Skin of body (tissue), 3 donors: ENCODE data around the gene EVA1A. TPM values are rescaled to one million over a fixed set of nuclear protein-coding genes. Genes with fewer than 3 reads are reported as not detected.

ENCODE experiments used
- DNase-seq: peaks from one replicate; lab custom pipeline; 2025; lab: John Stamatoyannopoulos, UW
- small RNA-seq: library from RNA; depleted of rRNA; stranded (forward); fragments of <200 nt; gene quantifications from one replicate; pipeline ENCODE3, GENCODE V24; 2014; ENCODE audit warnings: low replicate concordance
- total RNA-seq: library from RNA; depleted of rRNA; stranded (reverse); fragments of >200 nt; gene quantifications from one replicate; pipeline ENCODE4 v1.2.3, GENCODE V29; 2014

EVA1A gene
- total RNA-seq, 1 donor from 2014 or later, result 10.7 TPM

DNA sequence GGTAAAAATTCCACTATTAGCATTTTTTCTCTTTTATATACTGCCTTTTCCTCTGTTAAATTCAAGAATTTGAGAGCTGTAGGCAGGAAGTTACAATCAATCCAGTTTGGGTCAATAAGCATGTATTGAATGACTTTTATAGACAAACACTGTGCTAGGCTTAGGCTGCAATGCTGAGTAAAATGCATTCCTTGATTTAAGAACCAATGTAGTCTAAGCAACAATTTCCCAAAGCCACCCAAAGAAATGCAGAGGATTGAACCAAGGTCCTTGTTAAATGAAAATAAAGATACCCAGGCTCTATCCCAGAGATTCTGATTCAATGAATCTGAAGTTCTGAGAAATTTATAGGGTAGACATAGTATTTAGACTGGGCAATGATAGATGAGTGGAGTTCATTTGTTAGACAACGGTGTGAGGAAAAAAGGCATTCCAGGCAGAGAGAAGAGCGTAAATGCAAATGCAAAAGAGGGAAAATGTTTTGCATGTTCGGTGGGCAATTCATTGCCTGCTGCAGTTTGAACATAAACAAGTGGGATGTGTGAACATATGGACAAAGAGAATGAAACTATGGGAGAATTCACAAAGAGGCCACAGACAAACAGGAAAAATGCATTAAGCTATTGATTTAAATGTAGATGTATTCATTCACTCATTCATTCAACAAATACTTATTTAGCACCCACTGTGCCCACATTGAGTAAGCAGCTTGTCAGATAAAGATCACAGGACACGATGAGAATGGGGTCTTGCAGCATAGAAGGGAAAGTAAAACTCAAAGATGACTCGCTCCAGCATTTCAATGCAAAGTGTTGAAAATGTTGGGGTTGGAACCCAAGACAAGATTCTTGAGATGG, 107.1 kb downstream of the EVA1A start:
- DNase-seq, result no peak

DNA sequence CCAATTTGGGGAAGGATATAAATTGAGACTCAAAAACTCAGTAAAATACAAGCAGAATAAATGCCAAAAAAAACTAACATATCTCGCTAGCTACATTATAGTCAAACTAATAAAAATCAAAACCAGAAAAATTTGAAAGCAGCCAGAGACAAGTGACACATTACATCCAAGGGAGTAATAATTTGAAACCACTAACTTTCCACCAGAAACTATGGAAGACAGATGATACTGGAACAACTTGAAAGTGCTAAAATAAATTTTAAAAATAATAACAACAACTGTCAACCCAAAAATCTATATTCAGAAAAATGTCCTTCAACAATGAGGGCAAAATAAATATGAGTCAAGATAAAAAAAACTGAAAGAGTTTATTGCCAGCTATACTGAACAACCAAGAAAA, 110.7 kb downstream of the EVA1A start:
- DNase-seq, result no peak

DNA sequence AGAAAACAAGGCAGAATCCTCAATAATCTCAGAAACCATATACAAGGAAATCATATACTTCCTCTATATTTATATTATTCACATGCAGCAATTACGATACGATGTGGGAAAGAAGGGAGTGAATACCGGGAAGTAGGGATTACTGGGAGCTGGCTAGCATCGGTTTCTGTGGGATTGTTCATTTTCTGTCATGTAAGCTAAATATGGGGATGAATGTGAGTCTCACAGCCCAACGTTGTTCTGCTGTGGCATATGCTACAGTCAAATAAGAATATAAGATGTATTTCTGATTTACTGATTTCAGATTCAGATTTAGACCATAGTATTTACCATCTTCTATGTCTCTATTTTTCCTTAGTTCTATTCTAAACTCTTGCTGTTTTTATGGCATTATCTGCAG, 113.6 kb downstream of the EVA1A start:
- DNase-seq, result no peak

Small RNAs within 50 kb of the gene (small RNA-seq; reads per million reads assigned to genes)
- not detected for gene RF01233

Other genes with a start within 250 kb of the EVA1A start
- 35.0 TPM for gene MRPL19, start 85.8 kb upstream of the EVA1A start, total RNA-seq
- 27.4 TPM for gene GCFC2, start 150.0 kb upstream of the EVA1A start, total RNA-seq